Measurements from ENCODE around the gene RBMS1. TPM values are rescaled to one million over a fixed set of nuclear protein-coding genes. Genes with fewer than 3 reads are reported as not detected.

The RBMS1 gene
- total and polyA plus RNA-seq, 2 of the 4 experiments (the other 2 are of a cell fraction) = 43.5 to 64.9 TPM

- H2BK120ac ChIP-seq (ENCODE audit: low read depth, low read length) = no peak overlapping the region
- ChIA-PET POLR2A (ENCODE audit: unreplicated experiment) (no interaction called here), CTCF (interaction anchor here (0.6 kb wide), 1 partner anchor 219 kb away, joined by 3 read pairs; no protein-coding TSS in a partner anchor)
- no peak overlapping the region for H3K18ac ChIP-seq (ENCODE audit: low read depth, low read length)
- no peaks in the 10 kb centered on the region for H3K27me3 ChIP-seq (ENCODE audit: control insufficient read depth, insufficient read depth, low read length)
- peaks cover 25 to 85% of the 10 kb centered on the region in 2 experiments for H3K79me1 ChIP-seq (ENCODE audit: low read depth in 1 of 2, low read length in 2 of 2)
- peaks cover 14% of the 10 kb centered on the region for H3K4me1 ChIP-seq (ENCODE audit: control insufficient read depth, insufficient read depth, low read length)
- no peak overlapping the region for H3K14ac ChIP-seq (replicated peaks; ENCODE audit: low read depth, low read length)
- H3K4ac ChIP-seq (ENCODE audit: low read depth, low read length) = no peak overlapping the region
- peaks cover 76% of the 10 kb centered on the region for H4K20me1 ChIP-seq (ENCODE audit: insufficient read depth, low read length)
- H3K36me3 ChIP-seq (ENCODE audit: control insufficient read depth, insufficient read depth, low read length) = peaks cover 12% of the 10 kb centered on the region
- H2AFZ ChIP-seq (replicated peaks; ENCODE audit: low read length, poor library complexity) = no peak overlapping the region
- intact Hi-C loops (cut with micrococcal nuclease) = no loop called here
- in situ Hi-C loops (cut with MboI; ENCODE audit: low sequenced_read_pairs) = no loop called here
- no CpG with 5 or more reads among the region's 4 CpGs for WGBS, 2 experiments (ENCODE audit: extremely low coverage in 2 of 2, insufficient read length in 1 of 2)
- no peak overlapping the region for H2AK9ac ChIP-seq (replicated peaks; ENCODE audit: low read depth, low read length, poor library complexity)
- TF ChIP-seq RAD21 (IDR thresholded peaks at IDR 0.05; ENCODE audit: low read length) = no peak
- no peak for TF ChIP-seq FOS (IDR thresholded peaks at IDR 0.05; ENCODE audit: low read depth, low read length)
- no peak for TF ChIP-seq MAFK (IDR thresholded peaks at IDR 0.05; ENCODE audit: low read depth, low read length)
- no peak for TF ChIP-seq POLR2A (IDR thresholded peaks at IDR 0.05; ENCODE audit: low read depth, low read length)
- no peak overlapping the region for H2BK5ac ChIP-seq (ENCODE audit: low read depth, low read length, poor library complexity, severe bottlenecking)
- no peak overlapping the region for H2AK5ac ChIP-seq (ENCODE audit: low read depth, low read length)
- H2BK20ac ChIP-seq (ENCODE audit: low read depth, low read length) = no peak overlapping the region
- no peak overlapping the region for H4K5ac ChIP-seq (ENCODE audit: low read depth, low read length)
- no peak for DNase-seq
- H3K9me3 ChIP-seq (ENCODE audit: control insufficient read depth, insufficient read depth, low read length) = no peaks in the 10 kb centered on the region
- H4K8ac ChIP-seq (ENCODE audit: low read depth in 2 of 2, low read length in 2 of 2) = no peak overlapping the region
- H3K9me1 ChIP-seq (ENCODE audit: insufficient read depth, low read length) = peaks cover 19% of the 10 kb centered on the region
- no peak for ATAC-seq (ENCODE audit: low read depth)
- no peak overlapping the region for H2BK15ac ChIP-seq (ENCODE audit: low read depth, low read length)
- H3K4me3 ChIP-seq (ENCODE audit: insufficient read depth, low read depth, low read length) = no peak overlapping the region
- no peak overlapping the region for H3K4me2 ChIP-seq (ENCODE audit: low read depth, low read length)
- dilution Hi-C loops (cut with HindIII; ENCODE audit: low sequenced_read_pairs, unreplicated experiment) = no loop called here
- H4K91ac ChIP-seq (ENCODE audit: insufficient read depth, low read depth, low read length) = no peak overlapping the region
- no TSS peak for BruUV-seq (replicated peaks)
- no peak overlapping the region for H3K23ac ChIP-seq (ENCODE audit: low read depth, low read length)
- H3K56ac ChIP-seq (ENCODE audit: extremely low read depth, insufficient read depth, low read length) = no peak overlapping the region
- H3K9ac ChIP-seq (ENCODE audit: low read depth, low read length) = no peak overlapping the region
- H3K27ac ChIP-seq (ENCODE audit: insufficient read depth, low read length) = no peak overlapping the region
Observed at GRCh38 chr2:160362018-160362417, 131.6 kb downstream of the RBMS1 start.

Data from IMR-90 (cell line).